Nephron progenitor cell (in vitro differentiated cells): ENCODE measurements around the gene APOL2.
"Not testable (repeated sequence)": the region's sequence is repeated elsewhere in the genome, so short reads cannot be mapped to it uniquely, and the experiment has no call there.

ENCODE experiments used
- DNase-seq: peaks from one replicate; pipeline ENCODE4 v3.0.0; 2021
- H3K27ac Mint-ChIP-seq: 2 replicates; pipeline ENCODE4 v1.8.0; 2021; ENCODE audit warnings: mild to moderate bottlenecking, moderate library complexity, mixed read lengths
- H3K27me3 Mint-ChIP-seq: 2 replicates; pipeline ENCODE4 v1.8.0; 2021; ENCODE audit warnings: mild to moderate bottlenecking, low read depth, mixed read lengths; ENCODE audit not compliant: poor library complexity
- H3K36me3 Mint-ChIP-seq: 2 replicates; pipeline ENCODE4 v1.8.0; 2021; ENCODE audit warnings: low read depth, mixed read lengths
- H3K4me1 Mint-ChIP-seq: 2 replicates; pipeline ENCODE4 v1.8.0; 2021; ENCODE audit warnings: mixed read lengths
- H3K4me3 Mint-ChIP-seq: 2 replicates; pipeline ENCODE4 v1.8.0; 2021; ENCODE audit warnings: mild to moderate bottlenecking, moderate library complexity, mixed read lengths
- H3K9me3 Mint-ChIP-seq: 2 replicates; pipeline ENCODE4 v1.8.0; 2021; ENCODE audit warnings: mild to moderate bottlenecking, moderate library complexity, mixed read lengths
- CTCF ChIP-seq: fragments of 200-600 bp; sonication (generic); IDR thresholded peaks from 2 replicates; pipeline ENCODE4 v1.5.0; 2021; ENCODE audit warnings: antibody characterized with exemption

The APOL2 gene

GRCh38 chr22:36191106-36191836 is 48.1 kb downstream of the APOL2 start:
- Mint-ChIP-seq H3K27ac (no peak overlapping the region), H3K36me3 (no peaks in the 10 kb centered on the region), H3K4me3 (no peak overlapping the region), H3K9me3 (no peaks in the 10 kb centered on the region), H3K27me3 (peaks cover 14% of the 10 kb centered on the region), H3K4me1 (peaks cover 28% of the 10 kb centered on the region)
- TF ChIP-seq CTCF = no peak
- no peak for DNase-seq

GRCh38 chr22:36187862-36188261 is 51.5 kb downstream of the APOL2 start:
- not testable (repeated sequence) for H3K4me3 Mint-ChIP-seq, H3K9me3 Mint-ChIP-seq, H3K4me1 Mint-ChIP-seq, DNase-seq, H3K36me3 Mint-ChIP-seq
- peak overlapping the region; percentile 33 for H3K27ac Mint-ChIP-seq
- peaks cover 21% of the 10 kb centered on the region for H3K27me3 Mint-ChIP-seq

GRCh38 chr22:36185828-36186624 is 53.3 kb downstream of the APOL2 start:
- peaks cover 16% of the 10 kb centered on the region for H3K27me3 Mint-ChIP-seq
- TF ChIP-seq CTCF = no peak
- no peaks in the 10 kb centered on the region for H3K9me3 Mint-ChIP-seq
- no peak for DNase-seq
- H3K4me3 Mint-ChIP-seq = no peak overlapping the region
- H3K4me1 Mint-ChIP-seq = peaks cover 18% of the 10 kb centered on the region
- no peaks in the 10 kb centered on the region for H3K36me3 Mint-ChIP-seq
- peak overlapping the region; percentile 25 for H3K27ac Mint-ChIP-seq

GRCh38 chr22:36184433-36185025 is 54.8 kb downstream of the APOL2 start:
- no peak for DNase-seq
- Mint-ChIP-seq H3K4me3 (no peak overlapping the region), H3K27ac (no peak overlapping the region), H3K36me3 (no peaks in the 10 kb centered on the region), H3K4me1 (peaks cover 13% of the 10 kb centered on the region), H3K9me3 (no peaks in the 10 kb centered on the region), H3K27me3 (peaks cover 15% of the 10 kb centered on the region)
- no peak for TF ChIP-seq CTCF

- H3K4me1 Mint-ChIP-seq = peaks cover 12% of the 10 kb centered on the region
- no peaks in the 10 kb centered on the region for H3K9me3 Mint-ChIP-seq
- peaks cover 15% of the 10 kb centered on the region for H3K27me3 Mint-ChIP-seq
- H3K36me3 Mint-ChIP-seq = no peaks in the 10 kb centered on the region
- no peak for TF ChIP-seq CTCF
- no peak overlapping the region for H3K27ac Mint-ChIP-seq
- H3K4me3 Mint-ChIP-seq = no peak overlapping the region
- DNase-seq = no peak
Observed at GRCh38 chr22:36183446-36183845, 55.9 kb downstream of the APOL2 start.

- no peaks in the 10 kb centered on the region for H3K36me3 Mint-ChIP-seq
- DNase-seq = no peak
- TF ChIP-seq CTCF = no peak
- no peaks in the 10 kb centered on the region for H3K9me3 Mint-ChIP-seq
- H3K27ac Mint-ChIP-seq = no peak overlapping the region
- H3K27me3 Mint-ChIP-seq = peaks cover 15% of the 10 kb centered on the region
- H3K4me1 Mint-ChIP-seq = peaks cover 12% of the 10 kb centered on the region
- H3K4me3 Mint-ChIP-seq = no peak overlapping the region
Observed at GRCh38 chr22:36182857-36183256, 56.5 kb downstream of the APOL2 start.
